Astrocyte (in vitro differentiated cells and primary cell): ENCODE results near the gene SLC39A8.

Experiments
- CTCF ChIP-seq: IDR thresholded peaks from 2 replicates; pipeline ENCODE4 v1.5.1; 2011; ENCODE audit warnings: low read depth, mild to moderate bottlenecking, inconsistent platforms, low read length, moderate library complexity; ENCODE audit not compliant: insufficient read depth
- EZH2 ChIP-seq: IDR thresholded peaks from 2 replicates; pipeline ENCODE4 v1.6.1; 2012; ENCODE audit warnings: mild to moderate bottlenecking, low read length, inconsistent platforms; ENCODE audit not compliant: insufficient read depth

GRCh38 chr4:102342404-102343074 lies 2.7 kb downstream of the SLC39A8 start:
- TF ChIP-seq CTCF (no peak), EZH2 (no peak)
